CD14-positive monocyte (primary cell): Measurements from ENCODE around the gene ZNF850. TPM values are rescaled to one million over a fixed set of nuclear protein-coding genes. Genes with fewer than 3 reads are reported as not detected.
"Not testable (repeated sequence)": the region's sequence is repeated elsewhere in the genome, so short reads cannot be mapped to it uniquely, and the experiment has no call there.

Experiments used
- DNase-seq, 3 donors: peaks; one replicate each; pipeline ENCODE4 v3.0.0-alpha.2; 2011 to 2022
- H2AFZ ChIP-seq: 2 replicates; pipeline ENCODE4 v1.6.0; 2012; ENCODE audit warnings: mild to moderate bottlenecking, low read depth, low read length, inconsistent platforms; ENCODE audit not compliant: insufficient read depth, poor library complexity, severe bottlenecking
- H3K27ac ChIP-seq, 2 donors: 1 replicate in 1 of 2; 2 replicates in 1 of 2; pipeline ENCODE4 v1.5.1; 2012 to 2013; ENCODE audit warnings: low read length in 2 of 2, control low read depth in 1 of 2, inconsistent platforms in 1 of 2, low read depth in 1 of 2, mild to moderate bottlenecking in 1 of 2
- H3K27me3 ChIP-seq, 2 donors: one replicate each; pipeline versions ENCODE4 v1.6.0 to v1.6.1; 2011 to 2013; ENCODE audit warnings: low read length in 2 of 2; ENCODE audit not compliant: control insufficient read depth in 2 of 2, insufficient read depth in 2 of 2
- H3K36me3 ChIP-seq, 2 donors: replicated peaks in 1 of 2; 1 replicate in 1 of 2; 2 replicates in 1 of 2; pipeline versions ENCODE4 v1.5.1 to v1.6.1; 2012 to 2013; ENCODE audit warnings: low read length in 2 of 2, control low read depth in 1 of 2, inconsistent platforms in 1 of 2, mild to moderate bottlenecking in 1 of 2; ENCODE audit not compliant: insufficient read depth in 2 of 2, control insufficient read depth in 1 of 2
- H3K4me1 ChIP-seq, 2 donors: 1 replicate in 1 of 2; 2 replicates in 1 of 2; pipeline versions ENCODE4 v1.5.1 to v1.6.1; 2012 to 2013; ENCODE audit warnings: low read length in 2 of 2, control low read depth in 1 of 2, inconsistent platforms in 1 of 2, mild to moderate bottlenecking in 1 of 2, moderate library complexity in 1 of 2; ENCODE audit not compliant: insufficient read depth in 2 of 2, control insufficient read depth in 1 of 2
- H3K4me2 ChIP-seq: replicated peaks from 2 replicates; pipeline ENCODE3; 2012; ENCODE audit warnings: low read length, moderate library complexity, mild to moderate bottlenecking; ENCODE audit not compliant: poor library complexity, severe bottlenecking; ENCODE audit errors: extremely low read depth
- H3K4me3 ChIP-seq, 3 experiments: fragments of 200-600 bp in 1 of 3; sonication (generic) in 1 of 3; replicated peaks in 1 of 3; 1 replicate in 2 of 3; 2 replicates in 1 of 3; pipeline ENCODE4 v1.5.1; 2011 to 2013; ENCODE audit warnings: low read length in 3 of 3, mild to moderate bottlenecking in 3 of 3, control low read depth in 2 of 3, low read depth in 2 of 3, inconsistent platforms in 1 of 3, moderate library complexity in 1 of 3
- H3K79me2 ChIP-seq: 2 replicates; pipeline ENCODE4 v1.6.0; 2012; ENCODE audit warnings: mild to moderate bottlenecking, control low read depth, inconsistent platforms, low read length, moderate library complexity; ENCODE audit not compliant: insufficient read depth
- H3K9ac ChIP-seq: 2 replicates; pipeline ENCODE4 v1.6.0; 2017; ENCODE audit warnings: low read length, mild to moderate bottlenecking; ENCODE audit not compliant: insufficient read depth, poor library complexity, severe bottlenecking
- H3K9me3 ChIP-seq, 2 donors: replicated peaks in 1 of 2; 1 replicate in 1 of 2; 2 replicates in 1 of 2; pipeline versions ENCODE4 v1.5.1 to v1.6.1; 2012 to 2013; ENCODE audit warnings: low read length in 2 of 2, control low read depth in 1 of 2; ENCODE audit not compliant: control insufficient read depth in 1 of 2, insufficient read depth in 1 of 2
- H4K20me1 ChIP-seq: 2 replicates; pipeline ENCODE4 v1.6.0; 2012; ENCODE audit warnings: mild to moderate bottlenecking, low read length, control low read depth, moderate library complexity; ENCODE audit not compliant: insufficient read depth
- H3K27ac Mint-ChIP-seq, 7 donors: one replicate each; pipeline ENCODE4 v1.8.0; 2020; ENCODE audit warnings: mild to moderate bottlenecking in 7 of 7, mixed read lengths in 7 of 7, moderate library complexity in 6 of 7, inconsistent platforms in 2 of 7
- H3K27me3 Mint-ChIP-seq, 3 donors: one replicate each; pipeline ENCODE4 v1.8.0; 2021 to 2022; ENCODE audit warnings: low read depth in 3 of 3, mild to moderate bottlenecking in 3 of 3, mixed read lengths in 3 of 3, moderate library complexity in 3 of 3, inconsistent platforms in 1 of 3
- H3K36me3 Mint-ChIP-seq, 2 donors: one replicate each; pipeline ENCODE4 v1.8.0; 2020; ENCODE audit warnings: mixed read lengths in 2 of 2, inconsistent platforms in 1 of 2, mild to moderate bottlenecking in 1 of 2
- H3K4me1 Mint-ChIP-seq: one replicate; pipeline ENCODE4 v1.8.0; 2020; ENCODE audit warnings: mild to moderate bottlenecking, mixed read lengths
- H3K4me3 Mint-ChIP-seq, 2 donors: one replicate each; pipeline ENCODE4 v1.8.0; 2020; ENCODE audit warnings: mild to moderate bottlenecking in 2 of 2, mixed read lengths in 2 of 2, moderate library complexity in 1 of 2
- H3K9me3 Mint-ChIP-seq, 7 donors: one replicate each; pipeline ENCODE4 v1.8.0; 2020 to 2022; ENCODE audit warnings: mixed read lengths in 7 of 7, mild to moderate bottlenecking in 6 of 7, moderate library complexity in 6 of 7, inconsistent platforms in 2 of 7
- CTCF ChIP-seq: fragments of 200-600 bp; IDR thresholded peaks from one replicate; pipeline ENCODE4 v1.8.0; 2022; ENCODE audit warnings: antibody characterized with exemption, mild to moderate bottlenecking
- WGBS: methylation state at CpG from one replicate; pipeline ENCODE4 v1.1.5; 2013; ENCODE audit warnings: missing lambda C conversion rate; ENCODE audit not compliant: insufficient coverage; 5-methylcytosine and 5-hydroxymethylcytosine counted together
- intact Hi-C, 2 donors: fragments of 100-400 bp; cut with micrococcal nuclease; formaldehyde crosslinking; loops; one replicate each; pipeline versions ENCODE4 v1.15.0 to v1.15.1; 2023
- polyA plus RNA-seq, 3 donors: library from polyadenylated mRNA; depleted of rRNA in 1 of 3; unstranded in 2 of 3; stranded (reverse) in 1 of 3; fragments of 300-500 nt in 2 of 3; fragments of >200 nt in 1 of 3; fragmentation: Illumina TruSeq in 2 of 3; gene quantifications; 1 replicate in 2 of 3; 2 replicates in 1 of 3; pipeline ENCODE4 v1.2.3, GENCODE V29; 2012 to 2021

ZNF850 gene
- polyA plus RNA-seq, 3 donors = 0.02 to 0.15 (median 0.08) TPM

- peak overlapping the region in 5 of 7 donors; percentile 15 to 94 (median 30) for H3K27ac Mint-ChIP-seq
- intact Hi-C loops = loop anchor here (2.0 to 10.0 kb wide), 14 partner anchors 25 to 696 kb away; partner anchors contain the start of genes ZNF345 (in 2 of the 2), ZNF383 (in 2 of the 2), ZNF529 (in 2 of the 2) and ZNF585B (in 2 of the 2)
- Histone ChIP-seq H2AFZ (peak overlapping the region; percentile 92), H3K4me3 (peak overlapping the region; percentile 71 to 97 (median 90)), H3K27me3 (no peaks in the 10 kb centered on the region), H3K4me1 (peaks cover 23 to 27% of the 10 kb centered on the region in 2 donors), H3K36me3 (peaks cover 0 to 3% of the 10 kb centered on the region in 2 donors), H4K20me1 (no peaks in the 10 kb centered on the region), H3K9me3 (peaks cover 73 to 74% of the 10 kb centered on the region in 2 donors), H3K27ac (peak overlapping the region in 1 of 2 donors; percentile 80), H3K4me2 (peak overlapping the region; percentile 85), H3K9ac (peak overlapping the region; percentile 68), H3K79me2 (peaks cover 38% of the 10 kb centered on the region)
- 4% methylated on average over 28 of the region's 29 CpGs for WGBS
- no peak for TF ChIP-seq CTCF
- H3K4me3 Mint-ChIP-seq = peak overlapping the region; percentile 93 to 97
- H3K4me1 Mint-ChIP-seq = peaks cover 22% of the 10 kb centered on the region
- peaks cover 0 to 6% (median 0%) of the 10 kb centered on the region in 3 donors for H3K27me3 Mint-ChIP-seq
- H3K9me3 Mint-ChIP-seq = peaks cover 32 to 83% (median 75%) of the 10 kb centered on the region in 7 donors
- peaks cover 5 to 11% of the 10 kb centered on the region in 2 donors for H3K36me3 Mint-ChIP-seq
- peak; percentile 13 to 51 (median 36) for DNase-seq
Measured at GRCh38 chr19:36771261-36772231, 1.1 kb downstream of the ZNF850 start.

GRCh38 chr19:36750066-36750691 is 22.4 kb downstream of the ZNF850 start:
- H3K27me3 Mint-ChIP-seq = no peaks in the 10 kb centered on the region
- Histone ChIP-seq H3K4me1 (no peaks in the 10 kb centered on the region), H3K79me2 (no peaks in the 10 kb centered on the region), H3K27me3 (no peaks in the 10 kb centered on the region), H3K36me3 (peaks cover 27 to 95% of the 10 kb centered on the region in 2 donors), H3K9ac (no peak overlapping the region), H4K20me1 (no peaks in the 10 kb centered on the region), H3K4me3 (peak overlapping the region in 1 of 3 experiments; percentile 45), H3K4me2 (no peak overlapping the region), H2AFZ (no peak overlapping the region), H3K9me3 (peaks cover 83 to 100% of the 10 kb centered on the region in 2 donors), H3K27ac (no peak overlapping the region)
- intact Hi-C loops = no loop called here
- peaks cover 59 to 79% of the 10 kb centered on the region in 2 donors for H3K36me3 Mint-ChIP-seq
- H3K9me3 Mint-ChIP-seq = peaks cover 49 to 99% (median 95%) of the 10 kb centered on the region in 7 donors
- no CpG with 5 or more reads among the region's 4 CpGs for WGBS
- no peaks in the 10 kb centered on the region for H3K4me1 Mint-ChIP-seq
- DNase-seq = no peak
- TF ChIP-seq CTCF = no peak
- no peak overlapping the region for H3K27ac Mint-ChIP-seq
- H3K4me3 Mint-ChIP-seq = no peak overlapping the region

- H3K4me3 Mint-ChIP-seq, H3K27me3 ChIP-seq, H3K27ac Mint-ChIP-seq, H3K79me2 ChIP-seq, H3K4me1 Mint-ChIP-seq, H3K9ac ChIP-seq, H3K27me3 Mint-ChIP-seq, DNase-seq, H4K20me1 ChIP-seq, H2AFZ ChIP-seq, H3K4me2 ChIP-seq, intact Hi-C loops, H3K27ac ChIP-seq, H3K4me1 ChIP-seq: not testable (repeated sequence)
- H3K4me3 ChIP-seq = peak overlapping the region in 1 of 3 experiments; percentile 45
- peaks cover 27 to 90% of the 10 kb centered on the region in 2 donors for H3K36me3 ChIP-seq
- H3K9me3 Mint-ChIP-seq = peaks cover 49 to 100% (median 95%) of the 10 kb centered on the region in 7 donors
- H3K9me3 ChIP-seq = peaks cover 83 to 100% of the 10 kb centered on the region in 2 donors
- peaks cover 55 to 79% of the 10 kb centered on the region in 2 donors for H3K36me3 Mint-ChIP-seq
- no CpG with 5 or more reads among the region's 8 CpGs for WGBS
Measured at GRCh38 chr19:36749613-36750012, 23.0 kb downstream of the ZNF850 start.
